8988T (cell line): ENCODE measurements around the gene VIL1.

Experiments
- DNase-seq: peaks from one replicate; pipeline ENCODE4 v3.0.0; 2011

VIL1 gene

GRCh38 chr2:218418717-218419458, at the start of gene VIL1:
Gene VIL1, plus strand, starts transcription at chr2:218419123. Its CDS starts 4,656 bp downstream, at chr2:218423779.
- DNase-seq = no peak

DNA sequence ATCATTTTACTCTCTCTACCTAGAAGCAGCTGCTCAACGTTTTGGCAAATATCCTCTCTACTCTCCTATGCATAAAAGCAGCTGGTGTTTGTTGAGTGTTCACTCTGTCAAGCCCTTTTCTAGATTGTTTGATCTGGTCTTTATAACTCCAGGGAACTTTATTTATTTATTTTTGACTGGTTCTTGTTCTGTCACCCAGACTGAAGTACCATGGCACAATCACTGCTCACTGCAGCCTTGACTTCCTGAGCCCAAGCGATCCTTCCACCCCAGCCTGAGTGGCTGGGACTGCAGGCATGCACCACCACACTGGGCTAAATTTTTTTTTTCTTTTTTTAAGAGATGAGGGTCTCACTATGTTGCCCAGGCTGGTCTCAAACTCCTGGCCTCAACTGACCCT, 49.6 kb upstream of the VIL1 start:
- DNase-seq = no peak

GRCh38 chr2:218370410-218371063, 48.4 kb upstream of the VIL1 start:
- no peak for DNase-seq

GRCh38 chr2:218371983-218372350, 47.0 kb upstream of the VIL1 start:
- no peak for DNase-seq

GRCh38 chr2:218374795-218375194, 44.1 kb upstream of the VIL1 start:
- DNase-seq = no peak

DNA sequence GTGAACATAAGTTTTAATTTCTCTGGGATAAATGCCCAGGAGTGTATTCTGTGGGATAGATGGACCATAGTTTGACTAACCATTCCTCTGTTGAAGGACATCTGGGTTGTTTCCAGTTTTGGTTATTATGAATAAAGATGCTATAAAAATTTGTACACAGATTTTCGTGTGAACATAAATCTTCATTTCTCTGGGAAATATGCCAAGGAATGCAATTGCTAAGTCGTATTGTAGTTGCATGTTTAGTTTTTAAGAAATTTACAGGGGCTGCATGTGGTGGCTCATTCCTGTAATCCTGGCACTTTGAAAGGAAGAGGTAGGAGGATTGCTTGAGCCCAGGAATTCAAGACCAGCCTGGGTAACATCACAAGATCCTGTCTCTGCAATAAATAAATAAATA, 43.7 kb upstream of the VIL1 start:
- DNase-seq = no peak

DNA sequence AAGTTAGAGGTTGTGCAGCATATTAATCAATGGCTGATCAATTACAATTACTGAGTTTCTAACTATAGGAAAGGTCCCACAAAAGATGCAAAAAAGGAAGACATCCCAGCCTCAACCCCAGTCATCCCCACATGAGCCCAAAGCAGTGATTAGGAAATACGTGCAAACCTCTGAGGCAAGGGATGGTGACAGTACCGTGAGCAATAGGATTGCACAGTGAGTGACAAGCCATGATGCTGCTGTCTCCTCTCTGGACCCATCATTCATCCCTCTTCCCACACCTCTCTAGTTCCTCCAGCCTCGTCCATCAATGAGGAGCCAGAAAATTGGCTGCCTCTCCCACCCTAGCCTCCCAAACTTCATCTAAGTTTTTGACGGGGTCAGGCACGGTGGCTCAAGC, 40.9 kb upstream of the VIL1 start:
- DNase-seq = no peak

- DNase-seq = no peak
These were observed 37.0 kb upstream of the VIL1 start, which contains the start of gene SLC11A1 for GRCh38 chr2:218381916-218382366. Gene SLC11A1, plus strand, starts transcription at chr2:218382273. Its CDS starts 96 bp downstream, at chr2:218382369.

GRCh38 chr2:218382785-218383184, 36.1 kb upstream of the VIL1 start:
- no peak for DNase-seq

- DNase-seq = no peak
These were observed 34.9 kb upstream of the VIL1 start for GRCh38 chr2:218383892-218384519.

DNA sequence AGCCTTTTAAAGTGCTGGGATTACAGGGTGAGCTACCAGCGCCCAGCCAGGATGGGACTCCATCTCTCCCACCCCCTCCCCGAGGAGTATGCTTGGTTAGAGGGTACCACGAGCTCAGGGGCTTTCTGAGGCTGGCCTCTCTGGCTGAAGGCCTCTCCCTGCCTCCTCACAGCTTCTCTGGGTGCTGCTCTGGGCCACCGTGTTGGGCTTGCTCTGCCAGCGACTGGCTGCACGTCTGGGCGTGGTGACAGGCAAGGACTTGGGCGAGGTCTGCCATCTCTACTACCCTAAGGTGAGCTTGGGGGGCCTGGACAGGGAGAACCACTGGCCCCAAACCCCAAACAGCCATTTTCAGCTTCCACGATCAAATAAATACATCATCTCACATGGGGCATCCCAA, 33.9 kb upstream of the VIL1 start:
- DNase-seq = no peak

GRCh38 chr2:218386505-218387368, 32.2 kb upstream of the VIL1 start:
- DNase-seq = no peak

GRCh38 chr2:218387369-218388194, 31.3 kb upstream of the VIL1 start:
- no peak for DNase-seq

GRCh38 chr2:218389333-218390150, 29.4 kb upstream of the VIL1 start:
- DNase-seq = no peak

GRCh38 chr2:218391202-218391601, 27.7 kb upstream of the VIL1 start:
- no peak for DNase-seq

DNA sequence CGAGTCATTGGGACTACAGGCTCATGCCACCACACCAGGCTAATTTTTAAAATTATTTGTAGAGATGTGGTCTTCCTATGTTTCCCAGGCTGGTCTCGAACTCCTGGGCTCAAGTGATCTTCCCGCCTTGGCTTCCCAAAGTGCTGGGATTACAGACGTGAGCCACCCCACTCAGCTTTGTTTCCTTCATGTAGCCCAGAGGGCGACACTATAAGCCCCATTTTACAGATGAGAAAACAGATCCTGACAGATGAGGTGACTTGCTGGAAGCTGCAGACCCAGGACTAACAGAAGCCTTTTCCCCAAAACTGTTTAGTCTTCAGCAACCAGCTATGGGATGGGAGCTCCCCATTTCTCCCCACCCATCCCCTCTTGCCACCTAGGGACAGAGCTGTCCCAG, 26.5 kb upstream of the VIL1 start:
- no peak for DNase-seq

DNA sequence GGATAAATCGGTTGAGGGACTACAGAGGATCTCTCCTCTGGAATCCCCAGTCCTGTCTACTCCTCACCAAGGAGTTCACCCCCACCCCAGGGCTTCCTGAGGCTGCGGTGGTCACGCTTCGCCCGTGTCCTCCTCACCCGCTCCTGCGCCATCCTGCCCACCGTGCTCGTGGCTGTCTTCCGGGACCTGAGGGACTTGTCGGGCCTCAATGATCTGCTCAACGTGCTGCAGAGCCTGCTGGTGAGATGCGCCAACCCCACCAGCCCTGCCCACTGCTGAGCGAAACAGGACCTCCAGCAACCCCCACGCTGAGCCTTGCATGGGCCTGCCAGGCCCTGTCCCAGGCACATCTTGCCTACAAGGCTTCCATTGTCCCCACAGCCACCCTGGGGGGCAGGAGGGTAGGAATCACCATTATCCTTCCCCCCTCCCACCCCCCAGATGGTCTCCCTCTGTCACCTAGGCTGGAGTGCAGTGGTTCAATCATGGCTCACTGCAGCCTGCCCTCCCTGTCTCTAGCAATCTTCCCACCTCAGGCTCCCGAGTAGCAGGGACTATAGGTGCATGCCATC, 25.9 kb upstream of the VIL1 start:
- no peak for DNase-seq

DNA sequence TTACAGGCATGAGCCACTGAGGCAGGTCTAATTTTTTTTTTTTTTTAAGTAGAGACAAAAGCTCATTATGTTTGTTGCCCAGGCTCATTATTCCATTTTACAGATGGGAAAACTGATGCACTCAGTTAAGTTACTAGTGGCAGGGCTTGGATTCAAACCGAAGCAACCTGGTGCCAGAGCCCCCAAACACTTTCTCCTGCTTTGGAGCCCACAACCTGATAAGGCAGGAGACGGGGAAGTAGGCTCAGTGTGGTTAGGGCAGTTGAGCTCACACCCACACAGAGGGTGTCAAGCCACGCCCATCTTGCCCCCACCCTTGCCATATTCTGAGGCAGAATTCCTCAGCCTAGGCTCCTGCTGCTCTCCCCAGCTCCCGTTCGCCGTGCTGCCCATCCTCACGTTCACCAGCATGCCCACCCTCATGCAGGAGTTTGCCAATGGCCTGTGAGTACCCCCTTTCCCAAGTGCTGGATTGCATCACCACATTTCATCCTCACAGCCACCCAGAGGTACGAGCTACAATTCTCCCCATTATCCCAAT, 25.1 kb upstream of the VIL1 start:
- DNase-seq = no peak

DNA sequence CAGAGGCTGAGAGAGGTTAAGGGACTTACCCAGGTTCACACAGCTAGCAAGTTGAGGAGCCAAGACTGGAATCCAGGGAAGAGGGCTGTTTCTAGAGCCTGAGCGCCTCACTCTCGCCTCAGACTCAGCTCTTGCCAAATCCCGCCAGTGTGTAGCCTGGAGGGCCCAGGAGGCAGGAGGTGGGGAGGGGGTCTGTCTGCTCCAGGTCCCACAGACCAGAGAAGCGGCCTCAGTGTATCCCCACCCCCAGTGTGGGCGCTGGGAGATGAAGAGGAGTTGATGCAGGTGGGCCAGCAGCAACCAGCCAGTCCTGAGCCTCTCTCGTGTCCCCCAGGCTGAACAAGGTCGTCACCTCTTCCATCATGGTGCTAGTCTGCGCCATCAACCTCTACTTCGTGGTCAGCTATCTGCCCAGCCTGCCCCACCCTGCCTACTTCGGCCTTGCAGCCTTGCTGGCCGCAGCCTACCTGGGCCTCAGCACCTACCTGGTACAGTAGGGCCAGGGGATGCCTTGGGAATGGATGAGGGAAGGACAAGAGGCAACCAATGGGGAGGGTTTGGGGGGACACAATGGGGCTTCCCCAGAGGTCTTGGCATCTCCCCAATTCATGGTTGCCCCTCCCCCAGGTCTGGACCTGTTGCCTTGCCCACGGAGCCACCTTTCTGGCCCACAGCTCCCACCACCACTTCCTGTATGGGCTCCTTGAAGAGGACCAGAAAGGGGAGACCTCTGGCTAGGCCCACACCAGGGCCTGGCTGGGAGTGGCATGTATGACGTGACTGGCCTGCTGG, 24.4 kb upstream of the VIL1 start:
- DNase-seq = no peak

DNA sequence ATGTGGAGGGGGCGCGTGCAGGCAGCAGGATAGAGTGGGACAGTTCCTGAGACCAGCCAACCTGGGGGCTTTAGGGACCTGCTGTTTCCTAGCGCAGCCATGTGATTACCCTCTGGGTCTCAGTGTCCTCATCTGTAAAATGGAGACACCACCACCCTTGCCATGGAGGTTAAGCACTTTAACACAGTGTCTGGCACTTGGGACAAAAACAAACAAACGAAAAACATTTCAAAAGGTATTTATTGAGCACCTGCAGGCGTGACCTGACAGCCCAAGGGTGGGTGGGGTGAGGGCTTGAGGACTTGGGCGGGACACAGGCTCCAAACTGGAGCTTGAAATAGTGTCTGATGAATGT, 23.9 kb upstream of the VIL1 start:
- DNase-seq = no peak
